ENCODE results near the gene SF1.

The SF1 gene

GRCh38 chr11:64793271-64794160, 15.2 kb upstream of the SF1 start:
- Histone ChIP-seq H3K36me3 (replicated peaks; ENCODE audit: low read depth, low read length) (peaks cover 31% of the 10 kb centered on the region), H3K9me3 (ENCODE audit: insufficient read depth, low read length) (no peaks in the 10 kb centered on the region), H4K20me1 (ENCODE audit: insufficient read depth, low read length) (no peaks in the 10 kb centered on the region), H3K4me3 (ENCODE audit: low read length) (no peak overlapping the region), H3K79me2 (ENCODE audit: low read length) (no peaks in the 10 kb centered on the region), H3K4me1 (ENCODE audit: low read length) (no peaks in the 10 kb centered on the region), H3K27ac (ENCODE audit: low read length) (no peak overlapping the region), H3K9ac (ENCODE audit: low read length) (no peak overlapping the region), H2AFZ (ENCODE audit: low read depth, low read length) (no peak overlapping the region), H3K4me2 (ENCODE audit: low read length) (no peak overlapping the region), H3K27me3 (ENCODE audit: low read depth, low read length) (no peaks in the 10 kb centered on the region)
- TF ChIP-seq CTCF (IDR thresholded peaks at IDR 0.05; ENCODE audit: low read depth, low read length) (no peak), EZH2phosphoT487 (IDR thresholded peaks at IDR 0.05; ENCODE audit: low read depth) (no peak)

GRCh38 chr11:64792482-64792881, 14.1 kb upstream of the SF1 start:
- Histone ChIP-seq H3K36me3 (replicated peaks; ENCODE audit: low read depth, low read length) (peaks cover 35% of the 10 kb centered on the region), H3K4me1 (ENCODE audit: low read length) (no peaks in the 10 kb centered on the region), H3K9ac (ENCODE audit: low read length) (no peak overlapping the region), H3K4me2 (ENCODE audit: low read length) (no peak overlapping the region), H3K27ac (ENCODE audit: low read length) (no peak overlapping the region), H4K20me1 (ENCODE audit: insufficient read depth, low read length) (no peaks in the 10 kb centered on the region), H3K9me3 (ENCODE audit: insufficient read depth, low read length) (no peaks in the 10 kb centered on the region), H3K79me2 (ENCODE audit: low read length) (no peaks in the 10 kb centered on the region), H3K4me3 (ENCODE audit: low read length) (no peak overlapping the region), H3K27me3 (ENCODE audit: low read depth, low read length) (no peaks in the 10 kb centered on the region), H2AFZ (ENCODE audit: low read depth, low read length) (no peak overlapping the region)
- TF ChIP-seq CTCF (IDR thresholded peaks at IDR 0.05; ENCODE audit: low read depth, low read length) (no peak), EZH2phosphoT487 (IDR thresholded peaks at IDR 0.05; ENCODE audit: low read depth) (no peak)

- TF ChIP-seq EZH2phosphoT487 (IDR thresholded peaks at IDR 0.05; ENCODE audit: low read depth) (no peak), CTCF (IDR thresholded peaks at IDR 0.05; ENCODE audit: low read depth, low read length) (no peak)
- H3K9ac ChIP-seq (ENCODE audit: low read length), result no peak overlapping the region
- no peaks in the 10 kb centered on the region for H3K79me2 ChIP-seq (ENCODE audit: low read length)
- no peak overlapping the region for H2AFZ ChIP-seq (ENCODE audit: low read depth, low read length)
- H3K4me3 ChIP-seq (ENCODE audit: low read length), result no peak overlapping the region
- H3K27me3 ChIP-seq (ENCODE audit: low read depth, low read length), result no peaks in the 10 kb centered on the region
- no peak overlapping the region for H3K27ac ChIP-seq (ENCODE audit: low read length)
- no peaks in the 10 kb centered on the region for H3K4me1 ChIP-seq (ENCODE audit: low read length)
- H3K36me3 ChIP-seq (replicated peaks; ENCODE audit: low read depth, low read length), result peaks cover 30% of the 10 kb centered on the region
- no peaks in the 10 kb centered on the region for H3K9me3 ChIP-seq (ENCODE audit: insufficient read depth, low read length)
- no peaks in the 10 kb centered on the region for H4K20me1 ChIP-seq (ENCODE audit: insufficient read depth, low read length)
- no peak overlapping the region for H3K4me2 ChIP-seq (ENCODE audit: low read length)
Observed at GRCh38 chr11:64791781-64792291, 13.5 kb upstream of the SF1 start.

- no peaks in the 10 kb centered on the region for H3K27me3 ChIP-seq (ENCODE audit: low read depth, low read length)
- no peaks in the 10 kb centered on the region for H4K20me1 ChIP-seq (ENCODE audit: insufficient read depth, low read length)
- H3K9ac ChIP-seq (ENCODE audit: low read length), result no peak overlapping the region
- H3K9me3 ChIP-seq (ENCODE audit: insufficient read depth, low read length), result no peaks in the 10 kb centered on the region
- no peak overlapping the region for H3K4me3 ChIP-seq (ENCODE audit: low read length)
- TF ChIP-seq EZH2phosphoT487 (IDR thresholded peaks at IDR 0.05; ENCODE audit: low read depth), result no peak
- no peak for TF ChIP-seq CTCF (IDR thresholded peaks at IDR 0.05; ENCODE audit: low read depth, low read length)
- no peak overlapping the region for H3K27ac ChIP-seq (ENCODE audit: low read length)
- H3K36me3 ChIP-seq (replicated peaks; ENCODE audit: low read depth, low read length), result peaks cover 17% of the 10 kb centered on the region
- H3K4me2 ChIP-seq (ENCODE audit: low read length), result no peak overlapping the region
- H3K79me2 ChIP-seq (ENCODE audit: low read length), result no peaks in the 10 kb centered on the region
- H2AFZ ChIP-seq (ENCODE audit: low read depth, low read length), result no peak overlapping the region
- H3K4me1 ChIP-seq (ENCODE audit: low read length), result no peaks in the 10 kb centered on the region
Observed at GRCh38 chr11:64790205-64791095, 12.1 kb upstream of the SF1 start.

Measured in OCI-LY3 (cell line).